BE2C (cell line): ENCODE results near the gene SEL1L2. TPM values are rescaled to one million over a fixed set of nuclear protein-coding genes. Genes with fewer than 3 reads are reported as not detected.
A peak's percentile ranks its signal among the peaks of the same experiment; 100 is the strongest.

ENCODE experiments used
- DNase-seq: peaks from one replicate; pipeline ENCODE4 v3.0.0-alpha.2; 2020
- H3K27me3 ChIP-seq: fragments of 250-450 bp; sonication (Bioruptor Pico); 2 replicates; pipeline ENCODE4 v1.5.1; 2020; ENCODE audit warnings: mild to moderate bottlenecking
- H3K36me3 ChIP-seq: fragments of 250-450 bp; sonication (Bioruptor Pico); 2 replicates; pipeline ENCODE4 v1.5.1; 2020; ENCODE audit warnings: mild to moderate bottlenecking
- H3K4me1 ChIP-seq: fragments of 250-450 bp; sonication (Bioruptor Pico); 2 replicates; pipeline ENCODE4 v1.5.1; 2020
- H3K4me3 ChIP-seq: 2 replicates; pipeline ENCODE4 v1.5.1; 2011; ENCODE audit warnings: low read depth, low read length
- H3K9me3 ChIP-seq: fragments of 250-450 bp; sonication (Bioruptor Pico); 2 replicates; pipeline ENCODE4 v1.5.1; 2020
- CTCF ChIP-seq: IDR thresholded peaks from 2 replicates; pipeline ENCODE4 v1.5.1; 2012; ENCODE audit warnings: mild to moderate bottlenecking, low read depth, low read length
- polyA plus RNA-seq: library from polyadenylated mRNA; unstranded; fragments of >200 nt; gene quantifications from one replicate; pipeline ENCODE4 v1.2.1, GENCODE V29; 2012; ENCODE audit warnings: low read depth, missing spikeins; ENCODE audit not compliant: insufficient read length, insufficient read depth

Gene SEL1L2
- not detected for polyA plus RNA-seq

DNA sequence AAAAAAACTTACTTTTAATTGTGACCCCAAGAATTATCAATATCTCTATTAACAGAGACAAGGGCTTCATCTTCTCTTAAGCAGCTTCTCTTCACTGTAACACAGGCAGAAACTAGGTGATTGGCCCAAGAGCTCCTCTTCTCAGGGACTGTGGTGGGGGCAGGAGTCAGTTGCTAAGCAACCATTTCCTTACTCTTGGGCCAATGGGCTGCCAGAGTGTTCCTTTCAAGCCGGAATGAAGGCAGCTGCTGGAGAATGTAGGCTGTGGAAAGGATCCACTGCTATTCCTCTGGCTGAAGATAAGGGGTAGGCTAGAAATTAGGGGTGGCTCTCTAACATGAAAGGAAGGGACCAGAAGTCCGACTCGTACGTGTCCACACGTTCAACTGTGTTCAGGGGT lies at the start of gene SEL1L2:
TSS of gene SEL1L2 (minus strand) at position 150 of the 400 bp plus-strand sequence. CDS start at position 70, 80 bp downstream.
- no peaks in the 10 kb centered on the region for H3K36me3 ChIP-seq
- H3K4me3 ChIP-seq: no peak within 1 kb of the TSS
- no peaks in the 10 kb centered on the region for H3K27me3 ChIP-seq
- no peaks in the 10 kb centered on the region for H3K4me1 ChIP-seq
- no peaks in the 10 kb centered on the region for H3K9me3 ChIP-seq
- TF ChIP-seq CTCF: no peak
- peak; percentile 7 for DNase-seq

DNA sequence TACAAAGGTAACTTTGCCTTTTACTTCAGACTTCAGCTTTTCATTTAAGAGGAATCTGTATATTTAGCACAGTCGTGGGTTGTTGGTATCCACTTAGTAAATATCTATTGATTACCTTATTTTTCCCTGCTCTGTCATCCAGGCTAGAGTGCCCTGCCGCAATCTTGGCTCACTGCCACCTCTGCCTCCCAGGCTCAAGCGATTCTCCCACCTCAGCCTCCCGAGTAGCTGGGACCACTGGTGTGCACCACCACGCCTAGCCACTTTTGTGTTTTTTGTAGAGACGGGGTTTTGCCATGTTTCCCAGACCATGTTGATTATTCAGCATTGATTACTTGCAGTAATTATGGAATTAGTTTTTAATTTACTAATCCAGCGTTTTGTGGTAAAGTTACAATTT lies 46.2 kb upstream of the SEL1L2 start:
- Histone ChIP-seq H3K36me3 (no peaks in the 10 kb centered on the region), H3K9me3 (no peaks in the 10 kb centered on the region), H3K4me1 (no peaks in the 10 kb centered on the region), H3K4me3 (no peak overlapping the region), H3K27me3 (no peaks in the 10 kb centered on the region)
- TF ChIP-seq CTCF: no peak
- DNase-seq: no peak

DNA sequence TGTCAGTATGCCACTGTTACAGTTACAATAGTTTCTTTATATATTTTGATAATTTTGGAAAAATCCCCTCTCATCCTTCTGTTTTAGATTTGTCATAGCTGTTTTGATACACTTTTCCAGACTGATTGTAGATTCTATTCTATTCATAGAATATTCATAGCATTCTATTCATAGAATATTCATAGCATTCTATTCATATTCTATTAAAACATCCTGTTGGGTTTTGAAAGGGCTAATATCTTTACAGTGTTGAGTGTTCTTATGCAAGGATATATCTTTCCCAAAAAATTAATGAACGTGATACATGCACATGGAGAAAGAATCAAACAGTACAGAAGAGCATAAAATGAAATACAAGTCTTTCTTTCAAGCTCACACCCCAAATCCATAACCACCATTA lies 42.9 kb upstream of the SEL1L2 start:
- no peaks in the 10 kb centered on the region for H3K36me3 ChIP-seq
- no peaks in the 10 kb centered on the region for H3K27me3 ChIP-seq
- H3K9me3 ChIP-seq: no peaks in the 10 kb centered on the region
- no peak for DNase-seq
- no peak for TF ChIP-seq CTCF
- H3K4me3 ChIP-seq: no peak overlapping the region
- H3K4me1 ChIP-seq: no peaks in the 10 kb centered on the region

GRCh38 chr20:14030991-14031390 lies 40.6 kb upstream of the SEL1L2 start:
- no peak overlapping the region for H3K4me3 ChIP-seq
- no peaks in the 10 kb centered on the region for H3K36me3 ChIP-seq
- no peak for DNase-seq
- no peaks in the 10 kb centered on the region for H3K4me1 ChIP-seq
- no peaks in the 10 kb centered on the region for H3K27me3 ChIP-seq
- no peaks in the 10 kb centered on the region for H3K9me3 ChIP-seq
- TF ChIP-seq CTCF: no peak

DNA sequence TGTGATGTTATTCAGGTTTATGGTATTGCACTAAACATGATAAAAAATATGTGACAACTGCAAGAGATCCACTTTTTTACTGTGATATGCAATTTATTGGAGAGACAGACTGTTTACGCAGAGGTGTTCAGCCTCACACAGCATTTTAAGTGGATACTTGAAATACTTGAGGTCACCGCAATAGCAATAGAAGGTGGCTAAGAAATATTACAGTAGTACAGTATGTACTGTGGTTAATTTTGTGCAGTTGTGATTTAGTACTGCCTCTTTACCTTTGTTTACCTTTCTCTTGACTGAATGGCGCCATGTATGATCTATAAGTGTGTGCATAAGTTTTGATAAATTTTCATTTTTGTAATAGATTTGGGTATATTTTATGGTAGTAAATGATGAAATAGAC lies 22.3 kb upstream of the SEL1L2 start:
- H3K36me3 ChIP-seq: no peaks in the 10 kb centered on the region
- H3K9me3 ChIP-seq: no peaks in the 10 kb centered on the region
- H3K4me3 ChIP-seq: no peak overlapping the region
- no peak for TF ChIP-seq CTCF
- H3K4me1 ChIP-seq: no peaks in the 10 kb centered on the region
- no peaks in the 10 kb centered on the region for H3K27me3 ChIP-seq
- no peak for DNase-seq

DNA sequence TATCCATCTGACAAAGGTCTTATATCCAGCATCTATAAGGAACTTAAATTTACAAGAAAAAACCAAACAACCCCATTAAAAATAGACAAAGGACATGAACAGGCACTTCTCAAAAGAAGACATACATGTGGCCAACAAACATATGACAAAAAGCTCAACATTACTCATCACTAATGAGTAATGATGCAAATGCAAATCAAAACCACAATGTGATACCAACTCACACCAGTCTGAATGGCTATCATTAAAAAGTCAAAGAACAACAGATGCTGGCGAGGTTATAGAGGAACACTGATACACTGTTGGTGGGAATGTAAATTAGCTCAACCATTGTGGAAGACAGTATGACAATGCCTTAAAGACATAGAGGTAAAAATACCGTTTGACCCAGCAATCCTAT lies 18.8 kb upstream of the SEL1L2 start:
- no peak for TF ChIP-seq CTCF
- Histone ChIP-seq H3K36me3 (no peaks in the 10 kb centered on the region), H3K4me3 (no peak overlapping the region), H3K27me3 (no peaks in the 10 kb centered on the region), H3K4me1 (no peaks in the 10 kb centered on the region), H3K9me3 (no peaks in the 10 kb centered on the region)
- no peak for DNase-seq
